ENCODE measurements around the gene PTGER1. TPM values are rescaled to one million over a fixed set of nuclear protein-coding genes. Genes with fewer than 3 reads are reported as not detected.

Gene PTGER1
- total RNA-seq: not detected

DNA sequence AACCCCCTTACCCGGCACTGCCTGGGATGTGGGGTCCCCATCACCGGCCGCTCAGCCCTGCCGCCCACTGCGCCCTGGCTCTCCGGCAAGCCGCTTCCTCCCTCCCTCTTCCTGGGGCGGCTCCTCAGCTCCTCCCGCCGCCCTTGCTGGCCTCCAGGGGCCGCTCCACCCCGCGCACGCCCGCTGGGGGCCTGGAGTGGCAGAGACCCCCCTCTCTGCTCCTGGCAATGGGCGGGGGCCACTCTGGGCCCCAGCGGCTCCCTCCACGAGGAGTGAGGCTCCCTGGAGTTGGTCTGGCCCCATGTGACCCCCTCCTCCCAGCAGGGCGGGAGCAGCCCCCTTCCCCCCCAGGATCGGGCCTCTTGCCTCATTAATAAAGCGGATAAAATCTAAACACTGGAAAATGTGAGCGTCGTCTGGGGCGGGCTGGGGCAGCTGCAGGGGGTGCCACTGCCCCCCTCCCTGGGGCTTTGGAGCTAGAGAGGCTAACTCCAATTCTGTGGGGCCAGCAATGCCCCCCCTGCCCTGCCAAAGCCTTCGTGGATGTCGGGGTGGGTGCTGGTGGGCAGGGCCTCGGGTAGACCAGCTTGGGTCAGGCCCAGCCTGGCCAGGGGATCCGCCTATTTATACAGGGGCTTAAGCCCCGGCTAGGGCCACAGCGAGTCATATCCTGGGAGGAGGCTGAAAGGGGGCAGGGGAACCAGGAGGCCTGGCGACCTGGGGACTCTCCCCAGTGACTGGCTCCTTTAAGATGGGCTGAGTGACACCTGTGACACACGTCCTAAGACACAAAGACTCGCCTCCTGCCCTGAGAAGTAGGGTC is at the start of gene PTGER1:
PTGER1 (minus strand) TSS at position 104 of the 823 bp plus-strand sequence. CDS start 1,034 bp downstream, outside the sequence.
- no peak for DNase-seq (ENCODE audit: extremely low spot score in 2 of 2)
- H3K4me1 ChIP-seq: peaks cover 51% of the 10 kb centered on the region
- TF ChIP-seq POLR2A (IDR thresholded peaks at IDR 0.05) (no peak), POLR2AphosphoS5 (IDR thresholded peaks at IDR 0.05; ENCODE audit: insufficient read depth in 1 of 2, low read depth in 1 of 2) (peak in 1 of 2 donors; percentile 12)
- intact Hi-C loops (cut with DNase I): loop anchor here (10.0 kb wide), 2 partner anchors 111 to 331 kb away; no protein-coding TSS in a partner anchor
- H3K9me3 ChIP-seq: no peaks in the 10 kb centered on the region
- H3K36me3 ChIP-seq: peaks cover 0 to 27% of the 10 kb centered on the region in 2 donors
- peak within 1 kb of the TSS in 1 of 2 donors; percentile 20 for H3K4me3 ChIP-seq
- H3K27ac ChIP-seq: peak within 1 kb of the TSS; percentile 56
- H3K27me3 ChIP-seq: no peaks in the 10 kb centered on the region

DNA sequence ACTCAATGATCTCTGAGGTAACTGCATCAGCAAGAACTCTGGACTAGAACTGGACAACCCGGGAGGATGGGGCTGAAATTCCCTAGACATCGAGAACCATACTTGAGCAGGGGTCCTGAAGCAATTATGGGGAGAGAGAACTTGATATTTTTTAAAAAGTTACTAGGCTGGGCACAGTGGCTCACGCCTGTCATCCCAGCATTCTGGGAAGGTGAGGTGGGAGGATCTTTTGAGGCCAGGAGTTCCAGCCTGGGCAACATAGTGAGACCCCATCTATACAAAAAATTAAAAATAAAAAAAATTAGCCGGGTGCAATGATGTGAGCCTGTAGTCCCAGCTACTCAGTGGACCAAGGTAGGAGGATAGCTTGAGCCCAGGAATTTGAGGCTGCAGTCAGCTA is 45.4 kb upstream of the PTGER1 start:
- TF ChIP-seq POLR2A (IDR thresholded peaks at IDR 0.05): no peak
- TF ChIP-seq CTCF (IDR thresholded peaks at IDR 0.05): no peak
- no peak for TF ChIP-seq POLR2AphosphoS5 (IDR thresholded peaks at IDR 0.05; ENCODE audit: insufficient read depth in 1 of 2, low read depth in 1 of 2)
- intact Hi-C loops (cut with DNase I): no loop called here
- Histone ChIP-seq H3K27ac (peak overlapping the region; percentile 100), H3K9me3 (no peaks in the 10 kb centered on the region), H3K36me3 (peaks cover 0 to 11% of the 10 kb centered on the region in 2 donors), H3K4me1 (peaks cover 27% of the 10 kb centered on the region), H3K4me3 (no peak overlapping the region), H3K27me3 (no peaks in the 10 kb centered on the region)
- DNase-seq (ENCODE audit: extremely low spot score in 2 of 2): no peak

GRCh38 chr19:14519860-14520407 is 44.8 kb upstream of the PTGER1 start:
- TF ChIP-seq POLR2AphosphoS5 (IDR thresholded peaks at IDR 0.05; ENCODE audit: insufficient read depth in 1 of 2, low read depth in 1 of 2) (no peak), POLR2A (IDR thresholded peaks at IDR 0.05) (no peak), CTCF (IDR thresholded peaks at IDR 0.05) (no peak)
- H3K27me3 ChIP-seq: no peaks in the 10 kb centered on the region
- H3K27ac ChIP-seq: peak overlapping the region; percentile 100
- H3K9me3 ChIP-seq: no peaks in the 10 kb centered on the region
- peaks cover 0 to 17% of the 10 kb centered on the region in 2 donors for H3K36me3 ChIP-seq
- peaks cover 33% of the 10 kb centered on the region for H3K4me1 ChIP-seq
- no peak for DNase-seq (ENCODE audit: extremely low spot score in 2 of 2)
- H3K4me3 ChIP-seq: no peak overlapping the region
- intact Hi-C loops (cut with DNase I): no loop called here

DNA sequence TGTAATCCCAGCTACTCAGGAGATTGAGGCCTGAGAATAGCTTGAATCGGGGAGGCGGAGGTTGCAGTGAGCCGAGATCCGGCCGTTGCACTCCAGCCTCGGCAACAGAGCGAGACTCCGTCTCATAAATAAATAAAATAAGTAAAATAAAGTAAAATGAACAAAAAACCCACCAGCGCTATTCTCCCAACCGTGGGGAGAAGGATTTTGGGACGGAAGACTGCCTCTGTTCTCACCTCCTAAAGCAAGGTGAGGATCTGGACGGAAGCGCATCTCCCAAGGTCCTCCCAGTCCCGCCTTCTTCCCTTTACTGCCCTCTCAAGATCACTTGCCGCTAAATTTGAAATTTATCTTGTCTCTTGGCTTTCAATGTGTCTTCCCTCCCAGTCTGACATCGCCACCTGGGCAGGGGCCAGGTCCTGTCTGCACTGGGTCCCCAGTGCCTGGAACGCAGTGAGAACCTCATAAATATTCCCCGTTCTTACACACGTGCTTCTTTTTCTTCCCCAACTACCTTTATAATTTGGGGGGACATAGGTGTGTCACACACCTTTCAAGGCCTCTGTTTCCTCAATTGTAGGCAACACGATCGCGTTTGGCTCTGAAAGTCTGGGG is 44.2 kb upstream of the PTGER1 start:
- intact Hi-C loops (cut with DNase I): no loop called here
- Histone ChIP-seq H3K9me3 (no peaks in the 10 kb centered on the region), H3K27me3 (no peaks in the 10 kb centered on the region), H3K4me3 (peak overlapping the region in 1 of 2 donors; percentile 39), H3K27ac (peak overlapping the region; percentile 100), H3K4me1 (peaks cover 39% of the 10 kb centered on the region), H3K36me3 (peaks cover 0 to 23% of the 10 kb centered on the region in 2 donors)
- no peak for TF ChIP-seq POLR2A (IDR thresholded peaks at IDR 0.05)
- no peak for TF ChIP-seq POLR2AphosphoS5 (IDR thresholded peaks at IDR 0.05; ENCODE audit: insufficient read depth in 1 of 2, low read depth in 1 of 2)
- TF ChIP-seq CTCF (IDR thresholded peaks at IDR 0.05): no peak
- no peak for DNase-seq (ENCODE audit: extremely low spot score in 2 of 2)

GRCh38 chr19:14517840-14518505 is 42.8 kb upstream of the PTGER1 start, which contains the start of gene DNAJB1:
Gene DNAJB1 (minus strand): TSS chr19:14518397. CDS start chr19:14518349, 48 bp downstream.
- peak within 1 kb of the TSS; percentile 100 for H3K27ac ChIP-seq

More at GRCh38 chr19:14517840-14518505, 42.8 kb upstream of the PTGER1 start, which contains the start of gene DNAJB1:
- Histone ChIP-seq H3K36me3 (peaks cover 0 to 32% of the 10 kb centered on the region in 2 donors), H3K4me3 (peak within 1 kb of the TSS; percentile 70 to 91), H3K27me3 (no peaks in the 10 kb centered on the region), H3K4me1 (peaks cover 39% of the 10 kb centered on the region), H3K9me3 (no peaks in the 10 kb centered on the region)
- peak in 1 of 2 donors; percentile 93 for DNase-seq (ENCODE audit: extremely low spot score in 2 of 2)
- intact Hi-C loops (cut with DNase I): no loop called here
- TF ChIP-seq POLR2AphosphoS5 (IDR thresholded peaks at IDR 0.05; ENCODE audit: insufficient read depth in 1 of 2, low read depth in 1 of 2) (peak; percentile 43 to 99), POLR2A (IDR thresholded peaks at IDR 0.05) (peak; percentile 92 to 98), CTCF (IDR thresholded peaks at IDR 0.05) (no peak)

All from vagina (tissue), 2 donors.